Stimulated activated effector memory CD8-positive, alpha-beta T cell treated with anti-CD3 and anti-CD28 coated beads, Interleukin-12 subunit alpha, Interleukin-12 subunit beta, amount 100 ng/mL, for 72 hours (primary cell): Measurements from ENCODE around the gene ADGRV1.
A peak's percentile ranks its signal among the peaks of the same experiment; 100 is the strongest.
"Not testable (repeated sequence)": the region's sequence is repeated elsewhere in the genome, so short reads cannot be mapped to it uniquely, and the experiment has no call there.

Source experiments
- ATAC-seq: fragments of 150-1000 bp; cut with Tn5 transposase; 2 replicates; pipeline ENCODE4 v1.10.0; 2021
- DNase-seq, 2 donors: peaks; one replicate each; pipeline ENCODE4 v3.0.0; 2021 to 2022; ENCODE audit warnings: low spot score in 2 of 2
- H3K27ac Mint-ChIP-seq: one replicate; pipeline ENCODE4 v1.8.0; 2022; ENCODE audit warnings: mild to moderate bottlenecking, mixed read lengths
- H3K36me3 Mint-ChIP-seq: one replicate; pipeline ENCODE4 v1.8.0; 2022; ENCODE audit warnings: mild to moderate bottlenecking, mixed read lengths
- H3K4me1 Mint-ChIP-seq: one replicate; pipeline ENCODE4 v1.8.0; 2022; ENCODE audit warnings: mixed read lengths
- H3K4me3 Mint-ChIP-seq: one replicate; pipeline ENCODE4 v1.8.0; 2022; ENCODE audit warnings: mild to moderate bottlenecking, mixed read lengths
- H3K9me3 Mint-ChIP-seq: one replicate; pipeline ENCODE4 v1.8.0; 2022; ENCODE audit warnings: mixed read lengths

ADGRV1 gene

GRCh38 chr5:91053741-91054025, 495.1 kb downstream of the ADGRV1 start:
- H3K36me3 Mint-ChIP-seq, result no peaks in the 10 kb centered on the region
- no peak overlapping the region for H3K27ac Mint-ChIP-seq
- no peak for DNase-seq
- no peaks in the 10 kb centered on the region for H3K9me3 Mint-ChIP-seq
- H3K4me1 Mint-ChIP-seq, result no peaks in the 10 kb centered on the region
- no peak overlapping the region for H3K4me3 Mint-ChIP-seq
- no peak for ATAC-seq

- H3K4me1 Mint-ChIP-seq, result peaks cover 6% of the 10 kb centered on the region
- no peak overlapping the region for H3K27ac Mint-ChIP-seq
- H3K36me3 Mint-ChIP-seq, result no peaks in the 10 kb centered on the region
- H3K4me3 Mint-ChIP-seq, result no peak overlapping the region
- H3K9me3 Mint-ChIP-seq, result no peaks in the 10 kb centered on the region
- no peak for ATAC-seq
- no peak for DNase-seq
Observed at GRCh38 chr5:91058155-91058554, 499.6 kb downstream of the ADGRV1 start.

- no peak overlapping the region for H3K27ac Mint-ChIP-seq
- H3K4me1 Mint-ChIP-seq, result peaks cover 6% of the 10 kb centered on the region
- H3K9me3 Mint-ChIP-seq, result no peaks in the 10 kb centered on the region
- H3K4me3 Mint-ChIP-seq, result no peak overlapping the region
- H3K36me3 Mint-ChIP-seq, result no peaks in the 10 kb centered on the region
- no peak for DNase-seq
- ATAC-seq, result no peak
Observed at GRCh38 chr5:91058575-91058974, 500.0 kb downstream of the ADGRV1 start.

DNA sequence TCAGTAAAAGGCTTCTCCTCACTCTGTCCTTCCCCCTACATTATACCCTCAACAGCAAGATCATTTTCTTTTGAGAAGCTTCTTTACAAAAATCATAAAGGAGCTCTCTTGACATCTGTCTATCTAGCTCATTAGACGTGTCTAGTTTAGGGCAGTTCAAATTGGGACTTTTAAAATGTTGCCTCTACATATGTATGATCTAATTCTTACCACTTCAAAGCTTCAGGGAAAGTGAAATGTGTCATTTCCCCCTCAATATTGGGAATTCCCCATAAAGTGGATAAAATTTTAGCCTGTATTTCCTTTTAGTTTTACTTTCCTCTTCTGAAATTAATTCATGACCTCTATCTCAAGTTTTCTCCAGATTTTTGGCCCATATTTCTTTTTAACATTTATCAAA, 500.8 kb downstream of the ADGRV1 start:
- Mint-ChIP-seq H3K27ac (no peak overlapping the region), H3K36me3 (no peaks in the 10 kb centered on the region), H3K4me3 (no peak overlapping the region), H3K4me1 (peaks cover 6% of the 10 kb centered on the region), H3K9me3 (no peaks in the 10 kb centered on the region)
- no peak for DNase-seq
- ATAC-seq, result peak; percentile 69

GRCh38 chr5:91061094-91061493, 502.5 kb downstream of the ADGRV1 start:
- H3K9me3 Mint-ChIP-seq, result no peaks in the 10 kb centered on the region
- no peak overlapping the region for H3K4me3 Mint-ChIP-seq
- peaks cover 6% of the 10 kb centered on the region for H3K4me1 Mint-ChIP-seq
- no peak overlapping the region for H3K27ac Mint-ChIP-seq
- no peaks in the 10 kb centered on the region for H3K36me3 Mint-ChIP-seq
- DNase-seq (no peak), ATAC-seq (no peak)

GRCh38 chr5:91061946-91062562, 503.5 kb downstream of the ADGRV1 start:
- no peaks in the 10 kb centered on the region for H3K9me3 Mint-ChIP-seq
- no peak overlapping the region for H3K4me3 Mint-ChIP-seq
- no peaks in the 10 kb centered on the region for H3K36me3 Mint-ChIP-seq
- H3K27ac Mint-ChIP-seq, result no peak overlapping the region
- DNase-seq, result no peak
- H3K4me1 Mint-ChIP-seq, result peaks cover 6% of the 10 kb centered on the region
- ATAC-seq, result no peak

DNA sequence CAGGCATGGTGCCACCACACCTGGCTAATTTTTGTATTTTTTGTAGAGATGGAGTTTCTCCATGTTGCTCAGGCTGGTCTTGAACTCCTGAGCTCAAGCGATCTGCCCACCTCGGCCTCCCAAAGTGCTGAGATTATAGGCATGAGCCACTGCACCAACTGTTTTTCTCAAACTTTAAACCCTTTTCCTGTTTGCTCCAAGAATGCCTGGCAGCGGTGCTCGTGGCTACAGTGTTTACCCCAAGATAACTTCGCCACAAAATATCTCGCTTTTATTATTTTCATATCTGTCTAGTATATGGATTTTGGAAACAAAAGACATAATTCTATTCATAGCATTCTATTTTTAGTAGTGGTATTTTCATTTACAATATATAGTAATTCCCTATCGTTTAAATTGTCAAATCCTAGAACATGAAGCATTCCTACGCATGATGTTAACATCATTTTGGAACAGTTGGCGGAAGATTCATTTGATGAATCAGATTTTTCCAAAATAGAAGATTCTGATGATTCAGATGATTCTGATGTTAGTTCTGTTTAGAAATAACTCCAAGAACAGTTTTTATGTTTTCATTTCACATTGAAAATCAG, 504.6 kb downstream of the ADGRV1 start:
- ATAC-seq, result not testable (repeated sequence)

GRCh38 chr5:91065496-91065895, 506.9 kb downstream of the ADGRV1 start:
- no peak for DNase-seq
- Mint-ChIP-seq H3K36me3 (no peaks in the 10 kb centered on the region), H3K9me3 (no peaks in the 10 kb centered on the region), H3K4me1 (no peaks in the 10 kb centered on the region), H3K27ac (no peak overlapping the region), H3K4me3 (no peak overlapping the region)
- ATAC-seq, result no peak

More for the DNA sequence above, 504.6 kb downstream of the ADGRV1 start:
- not testable (repeated sequence) for H3K36me3 Mint-ChIP-seq, H3K4me1 Mint-ChIP-seq, H3K9me3 Mint-ChIP-seq, DNase-seq, H3K27ac Mint-ChIP-seq, H3K4me3 Mint-ChIP-seq

DNA sequence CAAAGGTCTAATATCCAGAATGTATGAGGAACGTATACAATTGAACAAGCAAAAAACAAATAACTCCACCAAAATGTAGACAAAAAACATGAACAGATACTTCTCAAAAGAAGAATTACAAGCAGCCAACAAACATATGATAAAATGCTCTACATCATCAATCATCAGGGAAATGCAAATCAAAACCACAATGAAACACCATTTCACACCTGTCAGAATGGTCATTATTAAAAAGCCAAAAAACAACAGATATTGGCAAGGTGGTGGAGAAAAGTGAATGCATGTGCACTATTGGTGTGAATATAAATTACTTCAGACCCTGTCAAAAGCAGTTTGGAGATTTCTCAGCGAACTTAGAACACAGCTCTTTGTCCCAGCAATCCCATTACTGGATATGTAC, 510.8 kb downstream of the ADGRV1 start:
- Mint-ChIP-seq H3K9me3 (no peaks in the 10 kb centered on the region), H3K27ac (no peak overlapping the region), H3K4me3 (no peak overlapping the region), H3K4me1 (no peaks in the 10 kb centered on the region), H3K36me3 (no peaks in the 10 kb centered on the region)
- no peak for DNase-seq
- no peak for ATAC-seq

DNA sequence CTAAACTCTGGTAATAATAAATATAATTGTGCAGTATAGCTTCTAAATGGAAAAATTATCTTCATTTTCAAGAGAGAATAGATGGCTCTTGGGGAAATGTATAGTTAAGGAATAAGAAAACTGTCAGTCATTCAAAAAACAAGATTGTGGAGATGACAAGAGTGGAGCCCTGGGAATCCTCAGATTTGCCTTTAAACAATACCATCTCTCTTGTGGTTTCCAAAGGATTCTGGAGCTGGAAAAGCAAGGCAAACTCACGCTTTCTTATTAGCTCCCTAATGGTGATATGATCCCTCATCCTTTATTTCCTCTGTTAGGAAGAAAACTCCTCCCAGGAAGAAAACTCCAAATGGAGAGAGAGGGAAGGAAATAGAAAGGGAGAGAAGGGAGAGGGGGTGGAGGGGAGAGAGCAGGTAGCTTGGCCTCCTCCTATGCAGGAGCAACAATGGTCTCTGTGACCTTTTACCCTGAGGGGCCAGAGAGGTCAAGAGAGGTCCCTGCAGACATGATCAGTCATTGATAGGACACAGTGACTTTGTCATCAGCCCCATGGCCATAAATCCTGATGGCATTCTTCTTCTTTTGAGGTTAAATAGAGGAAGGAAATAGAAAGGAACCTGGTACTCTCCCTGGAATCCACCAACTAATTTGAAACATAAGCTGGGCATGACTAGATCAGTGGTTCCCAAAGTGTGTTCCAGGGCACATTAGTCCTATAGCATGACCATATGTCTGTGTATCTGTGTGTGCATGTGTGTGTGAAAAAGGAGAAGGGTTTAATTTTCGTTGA, 512.4 kb downstream of the ADGRV1 start:
- Mint-ChIP-seq H3K27ac (no peak overlapping the region), H3K36me3 (no peaks in the 10 kb centered on the region), H3K4me1 (no peaks in the 10 kb centered on the region), H3K4me3 (no peak overlapping the region), H3K9me3 (no peaks in the 10 kb centered on the region)
- ATAC-seq, result no peak
- DNase-seq, result no peak

- no peaks in the 10 kb centered on the region for H3K4me1 Mint-ChIP-seq
- no peak overlapping the region for H3K4me3 Mint-ChIP-seq
- no peaks in the 10 kb centered on the region for H3K9me3 Mint-ChIP-seq
- DNase-seq, result no peak
- no peak overlapping the region for H3K27ac Mint-ChIP-seq
- no peaks in the 10 kb centered on the region for H3K36me3 Mint-ChIP-seq
- ATAC-seq, result no peak
Observed at GRCh38 chr5:91072881-91073280, 514.3 kb downstream of the ADGRV1 start.

DNA sequence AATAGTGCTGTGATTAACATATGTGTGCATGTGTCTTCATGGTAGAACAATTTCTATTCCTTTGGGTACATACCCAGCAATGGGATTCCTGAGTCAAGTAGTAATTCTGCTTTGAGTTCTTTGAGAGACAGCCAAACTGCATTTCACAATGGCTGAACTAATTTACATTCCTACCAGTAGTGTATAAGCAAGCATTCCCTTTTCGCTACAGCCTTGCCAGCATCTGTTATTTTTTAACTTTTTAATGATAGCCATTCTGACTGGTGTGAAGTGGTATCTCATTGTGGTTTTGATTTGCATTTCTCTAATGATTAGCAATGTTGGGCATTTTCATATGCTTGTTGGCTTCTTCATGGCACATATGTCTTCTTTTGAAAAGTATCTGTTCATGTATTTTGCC, 516.0 kb downstream of the ADGRV1 start:
- Mint-ChIP-seq H3K4me1 (no peaks in the 10 kb centered on the region), H3K9me3 (no peaks in the 10 kb centered on the region), H3K27ac (no peak overlapping the region), H3K4me3 (no peak overlapping the region), H3K36me3 (no peaks in the 10 kb centered on the region)
- DNase-seq (no peak), ATAC-seq (no peak)

GRCh38 chr5:91076138-91076537, 517.5 kb downstream of the ADGRV1 start:
- Mint-ChIP-seq H3K36me3 (no peaks in the 10 kb centered on the region), H3K4me3 (no peak overlapping the region), H3K4me1 (no peaks in the 10 kb centered on the region), H3K9me3 (no peaks in the 10 kb centered on the region), H3K27ac (no peak overlapping the region)
- no peak for DNase-seq
- no peak for ATAC-seq

GRCh38 chr5:91077623-91078022, 519.0 kb downstream of the ADGRV1 start:
- Mint-ChIP-seq H3K4me3 (no peak overlapping the region), H3K27ac (no peak overlapping the region), H3K36me3 (no peaks in the 10 kb centered on the region), H3K4me1 (no peaks in the 10 kb centered on the region), H3K9me3 (no peaks in the 10 kb centered on the region)
- DNase-seq, result no peak
- ATAC-seq, result no peak

DNA sequence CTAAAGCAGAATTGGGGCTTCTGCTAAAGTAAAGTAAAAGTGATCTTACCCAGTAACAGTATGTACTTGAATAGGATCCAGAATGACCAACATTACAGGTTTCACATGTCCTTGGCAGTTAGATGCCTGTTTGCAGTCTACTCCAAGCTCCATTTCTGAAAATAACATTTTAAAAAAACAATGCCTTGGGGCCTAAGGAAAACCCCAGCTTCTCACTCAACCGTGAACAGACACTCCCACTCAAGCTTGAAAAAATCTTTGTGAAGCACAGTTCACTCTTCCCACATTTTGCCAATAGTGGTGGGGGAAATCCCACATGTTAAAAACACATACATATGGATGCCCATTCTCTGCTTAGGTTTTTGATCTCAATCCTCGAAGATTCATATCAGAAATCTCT, 520.4 kb downstream of the ADGRV1 start:
- DNase-seq, result no peak

GRCh38 chr5:91089758-91090157, 531.2 kb downstream of the ADGRV1 start:
- H3K27ac Mint-ChIP-seq, result no peak overlapping the region
- H3K9me3 Mint-ChIP-seq, result no peaks in the 10 kb centered on the region
- no peak for DNase-seq
- ATAC-seq, result no peak
- no peak overlapping the region for H3K4me3 Mint-ChIP-seq
- no peaks in the 10 kb centered on the region for H3K4me1 Mint-ChIP-seq
- H3K36me3 Mint-ChIP-seq, result no peaks in the 10 kb centered on the region

More for the DNA sequence above, 520.4 kb downstream of the ADGRV1 start:
- no peak for ATAC-seq
- Mint-ChIP-seq H3K36me3 (no peaks in the 10 kb centered on the region), H3K9me3 (no peaks in the 10 kb centered on the region), H3K4me3 (no peak overlapping the region), H3K27ac (no peak overlapping the region), H3K4me1 (no peaks in the 10 kb centered on the region)
